H1 (cell line): ENCODE results near the gene UBE2E3. TPM values are rescaled to one million over a fixed set of nuclear protein-coding genes. Genes with fewer than 3 reads are reported as not detected.

Experiments used
- CTCF ChIA-PET: fragments of 300-600 bp; sonication (Branson Sonifier 250); formaldehyde crosslinking; loops from one replicate; lab custom pipeline; 2021; ENCODE audit not compliant: partially characterized antibody; lab: Charles Lee
- POLR2A ChIA-PET: fragments of 300-600 bp; sonication (Branson Sonifier 250); formaldehyde crosslinking; loops from one replicate; lab custom pipeline; 2021; ENCODE audit warnings: inconsistent platforms; ENCODE audit not compliant: partially characterized antibody; lab: Charles Lee
- DNase-seq, 2 experiments: peaks; one replicate each; pipeline versions ENCODE4 v3.0.0 to v3.0.0-alpha.2; 2010 to 2022; ENCODE audit warnings: low spot score in 2 of 2, low read depth in 1 of 2, mixed read lengths in 1 of 2
- FAIRE-seq: peaks from 2 replicates; lab custom pipeline; 2011; peaks lifted over from hg19 to GRCh38; lab: Jason Lieb, UNC
- H2AFZ ChIP-seq: 2 replicates; pipeline ENCODE4 v1.8.1; 2012; ENCODE audit warnings: low read length, inconsistent platforms
- H2AK5ac ChIP-seq: 2 replicates; pipeline ENCODE4 v1.6.1; 2013; ENCODE audit warnings: low read depth, low read length
- H2BK120ac ChIP-seq: replicated peaks from 2 replicates; pipeline ENCODE3; 2013; ENCODE audit warnings: low read depth, low read length, inconsistent platforms
- H2BK12ac ChIP-seq: 2 replicates; pipeline ENCODE4 v1.6.1; 2013; ENCODE audit warnings: low read depth, low read length
- H2BK15ac ChIP-seq: 2 replicates; pipeline ENCODE4 v1.6.1; 2013; ENCODE audit warnings: low read length
- H2BK20ac ChIP-seq: 2 replicates; pipeline ENCODE4 v1.6.1; 2013; ENCODE audit warnings: low read length
- H2BK5ac ChIP-seq: 2 replicates; pipeline ENCODE4 v1.6.1; 2013; ENCODE audit warnings: low read depth, low read length
- H3K14ac ChIP-seq: 2 replicates; pipeline ENCODE4 v1.6.1; 2013; ENCODE audit warnings: inconsistent platforms; ENCODE audit not compliant: insufficient read length
- H3K18ac ChIP-seq: 2 replicates; pipeline ENCODE4 v1.6.1; 2013; ENCODE audit warnings: low read length; ENCODE audit errors: extremely low read depth
- H3K23ac ChIP-seq: 2 replicates; pipeline ENCODE4 v1.6.1; 2013; ENCODE audit warnings: inconsistent platforms; ENCODE audit not compliant: insufficient read length
- H3K23me2 ChIP-seq: 2 replicates; pipeline ENCODE4 v1.6.1; 2013; ENCODE audit warnings: low read depth, low read length
- H3K27ac ChIP-seq: 2 replicates; pipeline ENCODE4 v1.6.1; 2011; ENCODE audit warnings: low read depth, low read length, inconsistent platforms
- H3K27me3 ChIP-seq, 4 experiments: replicated peaks in 1 of 4; 1 replicate in 1 of 4; 2 replicates in 3 of 4; pipeline versions ENCODE4 v1.6.1 to v1.8.1; 2011 to 2013; ENCODE audit warnings: low read length in 3 of 4, mild to moderate bottlenecking in 3 of 4, inconsistent platforms in 2 of 4, mixed read lengths in 2 of 4, moderate library complexity in 1 of 4; ENCODE audit not compliant: control insufficient read depth in 3 of 4, insufficient read depth in 3 of 4; ENCODE audit errors: extremely low read depth in 1 of 4
- H3K36me3 ChIP-seq, 4 experiments: 2 replicates each; pipeline versions ENCODE4 v1.6.1 to v1.8.1; 2011 to 2013; ENCODE audit warnings: mild to moderate bottlenecking in 4 of 4, low read length in 3 of 4, moderate library complexity in 2 of 4, control low read depth in 1 of 4, inconsistent platforms in 1 of 4; ENCODE audit not compliant: insufficient read depth in 4 of 4, control insufficient read depth in 2 of 4
- H3K4ac ChIP-seq: replicated peaks from 2 replicates; pipeline ENCODE3; 2013; ENCODE audit warnings: low read length, low read depth, mixed read lengths, inconsistent platforms; ENCODE audit not compliant: insufficient read length
- H3K4me1 ChIP-seq, 4 experiments: replicated peaks in 1 of 4; 1 replicate in 1 of 4; 2 replicates in 3 of 4; pipeline versions ENCODE4 v1.6.1 to v1.8.1; 2011 to 2013; ENCODE audit warnings: low read length in 3 of 4, inconsistent platforms in 2 of 4, mixed read lengths in 1 of 4; ENCODE audit not compliant: insufficient read depth in 4 of 4, control insufficient read depth in 3 of 4
- H3K4me2 ChIP-seq, 2 experiments: 2 replicates each; pipeline versions ENCODE4 v1.6.1 to v1.8.1; 2011 to 2013; ENCODE audit warnings: low read depth in 2 of 2, low read length in 2 of 2, control low read depth in 1 of 2, inconsistent platforms in 1 of 2, mild to moderate bottlenecking in 1 of 2; ENCODE audit not compliant: insufficient read depth in 1 of 2
- H3K4me3 ChIP-seq, 4 experiments: fragments of 200-600, 300-600 bp in 1 of 4; sonication (generic), shearing (Covaris generic), sonication (Bioruptor Twin) in 1 of 4; 2 replicates each; pipeline versions ENCODE4 v1.5.1 to v1.8.1; 2011 to 2016; ENCODE audit warnings: low read length in 4 of 4, low read depth in 3 of 4, control low read depth in 2 of 4, inconsistent platforms in 2 of 4, mild to moderate bottlenecking in 2 of 4, mixed read lengths in 1 of 4, moderate library complexity in 1 of 4; ENCODE audit not compliant: insufficient read depth in 2 of 4; ENCODE audit errors: extremely low read depth in 1 of 4
- H3K56ac ChIP-seq: replicated peaks from 2 replicates; pipeline ENCODE3; 2013; ENCODE audit warnings: low read depth, mild to moderate bottlenecking, mixed read lengths, low read length, inconsistent platforms; ENCODE audit not compliant: insufficient read length
- H3K79me1 ChIP-seq: 2 replicates; pipeline ENCODE4 v1.6.1; 2013; ENCODE audit warnings: low read depth, low read length, control low read depth
- H3K79me2 ChIP-seq, 2 experiments: 2 replicates each; pipeline versions ENCODE4 v1.6.1 to v1.8.1; 2012 to 2013; ENCODE audit warnings: low read length in 2 of 2, mild to moderate bottlenecking in 2 of 2, inconsistent platforms in 1 of 2; ENCODE audit not compliant: insufficient read depth in 2 of 2, control insufficient read depth in 1 of 2
- H3K9ac ChIP-seq, 4 experiments: replicated peaks in 1 of 4; 1 replicate in 1 of 4; 2 replicates in 3 of 4; pipeline versions ENCODE4 v1.6.1 to v1.8.1; 2011 to 2013; ENCODE audit warnings: low read depth in 3 of 4, low read length in 3 of 4, control low read depth in 2 of 4, mild to moderate bottlenecking in 2 of 4, moderate library complexity in 2 of 4, inconsistent platforms in 1 of 4; ENCODE audit errors: extremely low read depth in 1 of 4
- H3K9me3 ChIP-seq, 2 experiments: 2 replicates each; pipeline versions ENCODE4 v1.6.1 to v1.8.1; 2012 to 2013; ENCODE audit warnings: mild to moderate bottlenecking in 2 of 2, moderate library complexity in 2 of 2, control low read depth in 1 of 2, inconsistent platforms in 1 of 2, low read depth in 1 of 2, low read length in 1 of 2, mixed read lengths in 1 of 2; ENCODE audit not compliant: insufficient read depth in 2 of 2
- H4K20me1 ChIP-seq, 2 experiments: replicated peaks in 1 of 2; 2 replicates each; pipeline versions ENCODE3 to v1.8.1; 2011 to 2013; ENCODE audit warnings: inconsistent platforms in 2 of 2, low read length in 2 of 2, mild to moderate bottlenecking in 1 of 2; ENCODE audit not compliant: insufficient read depth in 2 of 2, control insufficient read depth in 1 of 2
- H4K5ac ChIP-seq: 2 replicates; pipeline ENCODE4 v1.6.1; 2013; ENCODE audit warnings: low read length, low read depth, mixed read lengths, inconsistent platforms; ENCODE audit not compliant: insufficient read length
- H4K8ac ChIP-seq: 2 replicates; pipeline ENCODE4 v1.8.0; 2013; ENCODE audit warnings: mild to moderate bottlenecking, moderate library complexity, low read length, inconsistent platforms; ENCODE audit not compliant: insufficient read depth; ENCODE audit errors: extremely low read depth
- H4K91ac ChIP-seq: replicated peaks from 2 replicates; pipeline ENCODE3; 2013; ENCODE audit warnings: low read length, mixed read lengths, inconsistent platforms; ENCODE audit not compliant: insufficient read length
- BCL11A ChIP-seq, 2 experiments: IDR thresholded peaks; one replicate each; pipeline ENCODE4 v1.6.1; 2011; ENCODE audit warnings: low read depth in 2 of 2, low read length in 2 of 2, mild to moderate bottlenecking in 2 of 2
- MAFK ChIP-seq: IDR thresholded peaks from 2 replicates; pipeline ENCODE4 v1.6.1; 2012; ENCODE audit warnings: low read depth, mild to moderate bottlenecking, improper control_type of control experiment, low read length
- WGBS, 2 experiments: shearing (Covaris generic) in 1 of 2; methylation state at CpG; one replicate each; pipeline versions ENCODE4 v1.1.6 to v1.1.7; 2013 to 2015; ENCODE audit warnings: low lambda C conversion rate in 2 of 2, mixed read lengths in 2 of 2, inconsistent platforms in 1 of 2, low coverage in 1 of 2, missing lambda C conversion rate in 1 of 2; ENCODE audit not compliant: insufficient replicate concordance in 2 of 2, insufficient coverage in 1 of 2, insufficient read length in 1 of 2; ENCODE audit errors: extremely low coverage in 1 of 2, missing lambda C conversion rate in 1 of 2; 5-methylcytosine and 5-hydroxymethylcytosine counted together
- polyA plus RNA-seq, 7 experiments: library from polyadenylated mRNA; depleted of rRNA in 3 of 7; stranded (reverse) in 5 of 7; unstranded in 2 of 7; fragments of >200 nt in 5 of 7; fragments of 200-250 nt in 2 of 7; gene quantifications; 1 replicate in 5 of 7; 2 replicates in 1 of 7; 4 replicates in 1 of 7; pipeline versions ENCODE4 v1.2.1 to v1.2.3, GENCODE V29; 2011 to 2013; ENCODE audit warnings: missing spikeins in 2 of 7, mixed read lengths in 2 of 7
- total RNA-seq: library from RNA; stranded (reverse); fragmentation: NEBNext Ultra II Directional; extraction: Animal tissue kit (Norgen Biotek cat#: 25700); gene quantifications from 2 replicates; pipeline ENCODE4 v1.2.1, GENCODE V29; 2021

Gene UBE2E3
- total and polyA plus RNA-seq, 2 of the 8 experiments (the other 6 are each of a cell fraction or from before 2014, with no cell fraction given) = 106 to 132 TPM

GRCh38 chr2:180966378-180966777, 14.0 kb upstream of the UBE2E3 start:
- CTCF ChIA-PET = interaction anchor here (1.2 kb wide), 1 partner anchor 56 kb away, joined by 4 read pairs; no protein-coding TSS in a partner anchor
- WGBS, 2 experiments = 91% methylated on average over 3 of the region's 3 CpGs; no CpG with 5 or more reads in 1 of the 2 experiments

More at GRCh38 chr2:180966378-180966777, 14.0 kb upstream of the UBE2E3 start:
- H2BK5ac ChIP-seq = no peak overlapping the region
- H4K20me1 ChIP-seq = no peaks in the 10 kb centered on the region
- H4K91ac ChIP-seq = no peak overlapping the region
- H2AK5ac ChIP-seq = no peak overlapping the region
- no peaks in the 10 kb centered on the region for H3K27me3 ChIP-seq
- H3K4me3 ChIP-seq = no peak overlapping the region
- H4K8ac ChIP-seq = no peak overlapping the region
- H3K9me3 ChIP-seq = no peaks in the 10 kb centered on the region
- H3K18ac ChIP-seq = no peak overlapping the region
- H2BK120ac ChIP-seq = no peak overlapping the region
- H3K23me2 ChIP-seq = no peaks in the 10 kb centered on the region
- TF ChIP-seq BCL11A (IDR thresholded peaks at IDR 0.05; ENCODE audit: low read depth in 2 of 2, low read length in 2 of 2) = no peak
- peak; percentile 75 for TF ChIP-seq MAFK
- TF ChIP-seq, all 59 proteins: peak for 1
- no peak for DNase-seq
- no peak for FAIRE-seq
- no peak overlapping the region for H3K9ac ChIP-seq
- H3K4ac ChIP-seq = no peak overlapping the region
- H3K14ac ChIP-seq = no peak overlapping the region
- H3K56ac ChIP-seq = no peak overlapping the region
- H2BK20ac ChIP-seq = no peak overlapping the region
- H2AFZ ChIP-seq = no peak overlapping the region
- no peaks in the 10 kb centered on the region for H3K79me1 ChIP-seq
- H3K4me2 ChIP-seq = no peak overlapping the region
- no peak overlapping the region for H4K5ac ChIP-seq
- H3K36me3 ChIP-seq = no peaks in the 10 kb centered on the region
- no peak overlapping the region for H3K27ac ChIP-seq
- POLR2A ChIA-PET = no interaction called here
- H2BK12ac ChIP-seq = no peak overlapping the region
- no peak overlapping the region for H2BK15ac ChIP-seq
- no peaks in the 10 kb centered on the region for H3K4me1 ChIP-seq
- no peak overlapping the region for H3K23ac ChIP-seq
- no peaks in the 10 kb centered on the region for H3K79me2 ChIP-seq
